SK-N-SH (cell line): Measurements from ENCODE around the gene ABHD16B. TPM values are rescaled to one million over a fixed set of nuclear protein-coding genes. Genes with fewer than 3 reads are reported as not detected.
A peak's percentile ranks its signal among the peaks of the same experiment; 100 is the strongest.

Experiments used
- CTCF ChIA-PET: fragments of 300-600, 350-600 bp; formaldehyde crosslinking; extraction: SDS; loops from one replicate; lab custom pipeline; 2021; lab: Yijun Ruan, JAX
- POLR2A ChIA-PET: fragments of 350-600 bp; sonication (Branson Sonifier 250); formaldehyde crosslinking; extraction: SDS; loops from one replicate; lab custom pipeline; 2020; ENCODE audit warnings: antibody characterized with exemption, inconsistent platforms; lab: Yijun Ruan, JAX
- DNase-seq: peaks from one replicate; pipeline ENCODE4 v3.0.0; 2012
- H2AFZ ChIP-seq: fragments of 200-600 bp; sonication (generic); 2 replicates; pipeline ENCODE4 v1.8.1; 2016; ENCODE audit warnings: antibody characterized with exemption, mild to moderate bottlenecking, low read depth
- H3F3A ChIP-seq: fragments of 200-600 bp; sonication (generic); replicated peaks from 2 replicates; pipeline ENCODE3; 2016; ENCODE audit warnings: antibody characterized with exemption, mild to moderate bottlenecking; ENCODE audit not compliant: insufficient read depth
- H3K27ac ChIP-seq, 2 experiments: fragments of 200-500 bp in 1 of 2; fragments of 200-600 bp in 1 of 2; sonication (Bioruptor generic) in 1 of 2; sonication (generic), shearing (Covaris generic) in 1 of 2; 2 replicates each; pipeline versions ENCODE4 v1.5.1 to v1.6.1; 2014 to 2016; ENCODE audit warnings: low read depth in 2 of 2, inconsistent platforms in 1 of 2, low read length in 1 of 2, mild to moderate bottlenecking in 1 of 2, mixed read lengths in 1 of 2
- H3K27me3 ChIP-seq: fragments of 200-600 bp; sonication (generic), shearing (Covaris generic); 2 replicates; pipeline ENCODE4 v1.6.1; 2016; ENCODE audit warnings: mixed run types; ENCODE audit not compliant: insufficient read depth
- H3K36me3 ChIP-seq, 2 experiments: fragments of 200-500 bp in 1 of 2; fragments of 200-600 bp in 1 of 2; sonication (Bioruptor generic) in 1 of 2; sonication (generic) in 1 of 2; replicated peaks in 1 of 2; 2 replicates each; pipeline versions ENCODE3 to v1.5.1; 2014 to 2016; ENCODE audit warnings: low read length in 1 of 2, mild to moderate bottlenecking in 1 of 2; ENCODE audit not compliant: insufficient read depth in 2 of 2, control insufficient read depth in 1 of 2
- H3K4me1 ChIP-seq, 2 experiments: fragments of 200-500 bp in 1 of 2; fragments of 200-600 bp in 1 of 2; sonication (Bioruptor generic) in 1 of 2; sonication (generic), shearing (Covaris generic) in 1 of 2; 2 replicates each; pipeline versions ENCODE4 v1.5.1 to v1.6.1; 2014 to 2016; ENCODE audit warnings: low read depth in 1 of 2, low read length in 1 of 2, mixed run types in 1 of 2; ENCODE audit not compliant: insufficient read depth in 2 of 2, control insufficient read depth in 1 of 2
- H3K4me2 ChIP-seq: fragments of 200-600 bp; sonication (generic), shearing (Covaris generic); 2 replicates; pipeline ENCODE4 v1.6.1; 2017; ENCODE audit warnings: mixed run types
- H3K4me3 ChIP-seq, 2 experiments: fragments of 200-500 bp in 1 of 2; fragments of 200-600 bp in 1 of 2; sonication (Bioruptor generic) in 1 of 2; sonication (generic), shearing (Covaris generic) in 1 of 2; 2 replicates each; pipeline versions ENCODE4 v1.5.1 to v1.8.1; 2014 to 2016; ENCODE audit warnings: low read depth in 2 of 2, inconsistent platforms in 1 of 2, low read length in 1 of 2, mild to moderate bottlenecking in 1 of 2, mixed read lengths in 1 of 2, moderate library complexity in 1 of 2
- H3K79me2 ChIP-seq: fragments of 200-600 bp; sonication (generic); 2 replicates; pipeline ENCODE4 v1.8.1; 2017; ENCODE audit warnings: mild to moderate bottlenecking; ENCODE audit not compliant: insufficient read depth
- H3K9ac ChIP-seq: fragments of 200-600 bp; sonication (generic); 2 replicates; pipeline ENCODE4 v1.6.1; 2017; ENCODE audit warnings: mixed run types
- H3K9me2 ChIP-seq: fragments of 200-600 bp; sonication (generic); 2 replicates; pipeline ENCODE4 v1.6.1; 2017; ENCODE audit warnings: mixed run types
- H3K9me3 ChIP-seq: fragments of 200-600 bp; sonication (generic); 2 replicates; pipeline ENCODE4 v1.6.1; 2017; ENCODE audit warnings: mixed run types, mild to moderate bottlenecking, moderate library complexity
- H4K20me1 ChIP-seq: fragments of 200-600 bp; sonication (generic); 2 replicates; pipeline ENCODE4 v1.6.1; 2017; ENCODE audit warnings: mild to moderate bottlenecking, mixed run types; ENCODE audit not compliant: insufficient read depth
- EZH2phosphoT487 ChIP-seq: fragments of 200-600 bp; sonication (generic); IDR thresholded peaks from 2 replicates; pipeline ENCODE4 v1.6.1; 2017; ENCODE audit warnings: low read depth, mixed run types, mild to moderate bottlenecking, antibody characterized with exemption, moderate library complexity, borderline replicate concordance
- FOSL2 ChIP-seq: IDR thresholded peaks from 2 replicates; pipeline ENCODE4 v1.4.0; 2012; ENCODE audit warnings: low read depth, mild to moderate bottlenecking, moderate library complexity, borderline replicate concordance
- FOXJ3 ChIP-seq: sonication (generic); formaldehyde crosslinking; IDR thresholded peaks from 2 replicates; pipeline ENCODE4 v1.5.1; 2020; ENCODE audit warnings: mild to moderate bottlenecking, missing genetic modification reagents
- GABPA ChIP-seq: IDR thresholded peaks from 2 replicates; pipeline ENCODE4 v1.4.0; 2012; ENCODE audit warnings: low read depth, mild to moderate bottlenecking
- GATA2 ChIP-seq: sonication (generic); formaldehyde crosslinking; IDR thresholded peaks from 2 replicates; pipeline ENCODE4 v1.5.0; 2020; ENCODE audit warnings: mild to moderate bottlenecking, missing genetic modification reagents
- IRF3 ChIP-seq: fragments of 150-350 bp; IDR thresholded peaks from 2 replicates; pipeline ENCODE4 v1.6.1; 2016; ENCODE audit warnings: mild to moderate bottlenecking, low read depth, low read length
- MAX ChIP-seq: IDR thresholded peaks from 2 replicates; pipeline ENCODE4 v1.4.0; 2012; ENCODE audit warnings: low read depth
- MEF2A ChIP-seq: IDR thresholded peaks from 2 replicates; pipeline ENCODE4 v1.4.0; 2012; ENCODE audit warnings: low read depth, borderline replicate concordance
- MXI1 ChIP-seq: IDR thresholded peaks from 2 replicates; pipeline ENCODE4 v1.6.1; 2012; ENCODE audit warnings: mild to moderate bottlenecking, low read depth, low read length, improper control_type of control experiment
- NFIC ChIP-seq: IDR thresholded peaks from 2 replicates; pipeline ENCODE4 v1.4.0; 2012; ENCODE audit warnings: borderline replicate concordance
- NRF1 ChIP-seq: IDR thresholded peaks from 2 replicates; pipeline ENCODE4 v1.6.1; 2012; ENCODE audit warnings: low read depth, mild to moderate bottlenecking, low read length
- PBX3 ChIP-seq: IDR thresholded peaks from 2 replicates; pipeline ENCODE4; 2012
- POLR2AphosphoS5 ChIP-seq: IDR thresholded peaks from 2 replicates; pipeline ENCODE4 v1.6.1; 2012; ENCODE audit warnings: low read depth, low read length
- RCOR1 ChIP-seq: fragments of 150-350 bp; IDR thresholded peaks from 2 replicates; pipeline ENCODE4 v1.6.1; 2017; ENCODE audit warnings: antibody characterized with exemption, low read length
- SIN3A ChIP-seq: IDR thresholded peaks from 2 replicates; pipeline ENCODE4 v1.6.1; 2012; ENCODE audit warnings: low read depth, mild to moderate bottlenecking, low read length, moderate library complexity, borderline replicate concordance
- TAF1 ChIP-seq: IDR thresholded peaks from 2 replicates; pipeline ENCODE4 v1.6.1; 2012; ENCODE audit warnings: low read depth, mild to moderate bottlenecking, low read length, moderate library complexity, borderline replicate concordance
- TCF12 ChIP-seq: IDR thresholded peaks from 2 replicates; pipeline ENCODE4 v1.4.0; 2012
- USF1 ChIP-seq: IDR thresholded peaks from 2 replicates; pipeline ENCODE4 v1.4.0; 2012; ENCODE audit warnings: low read depth, borderline replicate concordance
- USF2 ChIP-seq: fragments of 150-350 bp; IDR thresholded peaks from 2 replicates; pipeline ENCODE4 v1.6.1; 2017; ENCODE audit warnings: antibody characterized with exemption, low read length, low read depth, borderline replicate concordance
- WGBS: methylation state at CpG from one replicate; pipeline ENCODE4 v1.1.6; 2017; ENCODE audit warnings: low lambda C conversion rate; 5-methylcytosine and 5-hydroxymethylcytosine counted together
- polyA plus RNA-seq, 3 experiments: library from polyadenylated mRNA; depleted of rRNA; stranded (reverse); fragments of >200 nt; gene quantifications; 2 replicates each; pipeline ENCODE4 v1.2.3, GENCODE V29; 2012

Gene ABHD16B
- polyA plus RNA-seq, 1 of the 3 experiments (the other 2 are of a cell fraction): not detected

- H3K27me3 ChIP-seq: peaks cover 6% of the 10 kb centered on the region; the same call in 1 of the 2 replicates
- no peaks in the 10 kb centered on the region for H3K79me2 ChIP-seq
- TF ChIP-seq FOXJ3 (CRISPR knock-in tag) (no peak), SIN3A (no peak), MEF2A (no peak), TCF12 (no peak), GABPA (no peak), NFIC (no peak), USF1 (no peak), USF2 (no peak), NRF1 (no peak), MAX (no peak), TAF1 (no peak)
- H3K4me3 ChIP-seq: peak overlapping the region; percentile 43 to 54
- H4K20me1 ChIP-seq: no peaks in the 10 kb centered on the region
- H3K9me2 ChIP-seq: no peaks in the 10 kb centered on the region
- no peak overlapping the region for H2AFZ ChIP-seq
- no peaks in the 10 kb centered on the region for H3K9me3 ChIP-seq
- peaks cover 4% of the 10 kb centered on the region for H3F3A ChIP-seq
- ChIA-PET POLR2A (no interaction called here), CTCF (interaction anchor here (0.8 to 1.5 kb wide), 4 partner anchors 17 to 55 kb away, joined by 3 to 4 read pairs (median 3); no protein-coding TSS in a partner anchor)
- H3K27ac ChIP-seq: no peak overlapping the region
- peaks cover 5 to 19% of the 10 kb centered on the region in 2 experiments; a peak in 2 of 4 replicates for H3K4me1 ChIP-seq
- no peaks in the 10 kb centered on the region for H3K36me3 ChIP-seq
- DNase-seq: peak; percentile 78
- peak overlapping the region; percentile 63 for H3K4me2 ChIP-seq
- WGBS: 50% methylated on average over 16 of the region's 99 CpGs
- H3K9ac ChIP-seq: no peak overlapping the region
These were observed 31.1 kb upstream of the ABHD16B start for GRCh38 chr20:63829945-63830835.

GRCh38 chr20:63830841-63831588 is 30.3 kb upstream of the ABHD16B start, which contains the start of gene ZBTB46:
Gene ZBTB46 (minus strand): TSS chr20:63831264. CDS start chr20:63790757, 40,507 bp downstream.
- Histone ChIP-seq H3K27me3 (peaks cover 6% of the 10 kb centered on the region; the same call in 1 of the 2 replicates), H3K79me2 (no peaks in the 10 kb centered on the region), H2AFZ (peak within 1 kb of the TSS; percentile 59; the same call in 1 of the 2 replicates), H3K4me2 (peak within 1 kb of the TSS; percentile 63), H3F3A (peaks cover 4% of the 10 kb centered on the region), H3K4me3 (peak within 1 kb of the TSS; percentile 54 to 56), H3K36me3 (no peaks in the 10 kb centered on the region), H3K4me1 (peaks cover 5 to 23% of the 10 kb centered on the region in 2 experiments; a peak in 2 of 4 replicates), H3K9me3 (no peaks in the 10 kb centered on the region), H4K20me1 (no peaks in the 10 kb centered on the region), H3K9ac (no peak within 1 kb of the TSS), H3K9me2 (no peaks in the 10 kb centered on the region), H3K27ac (no peak within 1 kb of the TSS)
- CTCF ChIA-PET: interaction anchor here (0.8 to 1.4 kb wide), 2 partner anchors 45 to 56 kb away, joined by 3 to 4 read pairs; no protein-coding TSS in a partner anchor
- TF ChIP-seq RCOR1 (no peak), NFIC (no peak), EZH2phosphoT487 (no peak), SIN3A (no peak), FOSL2 (no peak), MAX (no peak), MEF2A (no peak), GATA2 (no peak), IRF3 (no peak), MXI1 (no peak), POLR2AphosphoS5 (no peak), PBX3 (no peak)
- peak; percentile 99 for DNase-seq
- no CpG with 5 or more reads among the region's 147 CpGs for WGBS
- POLR2A ChIA-PET: no interaction called here
